Heart left ventricle (tissue), 13 donors: ENCODE measurements around the gene ECHDC3.
A peak's percentile ranks its signal among the peaks of the same experiment; 100 is the strongest.

Experiments
- POLR2A ChIP-seq, 2 donors: fragments of 450-650 bp; IDR thresholded peaks; one replicate each; pipeline ENCODE4 v1.6.1; 2017; ENCODE audit warnings: antibody characterized with exemption in 2 of 2, mild to moderate bottlenecking in 2 of 2, moderate library complexity in 2 of 2
- TF ChIP-seq, protein P1 (sequence below), 12 donors: fragments of 200-600 bp; sonication (generic) in 4 of 12; IDR thresholded peaks; one replicate each; pipeline versions ENCODE4 v1.5.0 to v1.8.0; 2018 to 2022; ENCODE audit warnings: antibody characterized with exemption in 12 of 12, mild to moderate bottlenecking in 5 of 12
- donor health status: ischemic (EF 13 %, LVEDD 7.1; RV severe dilation, severe dysfunction).
- donor health status: DM: no; HTN: yes; CAD: no.
- donor health status: DM: no; HTN: no; CAD: no.
- donor health status: ischemic (EF 25% LVEDD 6.9; RV normal size, moderate dysfunction).
- donor health status: ischemic (EF 25% LVEDD 5.7; RV mildly dilated, moderate dysfunction).
- donor health status: ischemic (EF 35%, LVEDD 5.7; RV mildly dilated, moderate dysfunction).
- donor health status: nonischemic (EF 11% LVEDD 7.7; RV severe dilation, severe dysfunction).
- donor health status: DM: yes; HTN: yes; CAD: no.
- donor health status: PGD.
- donor health status: ischemic (EF 29% LVEDD 5.4; RV normal size, mild dysfunction).
- donor health status: nonischemic (EF 23%, LVEDD 6.1; RV moderate dilation, normal function).

DNA sequence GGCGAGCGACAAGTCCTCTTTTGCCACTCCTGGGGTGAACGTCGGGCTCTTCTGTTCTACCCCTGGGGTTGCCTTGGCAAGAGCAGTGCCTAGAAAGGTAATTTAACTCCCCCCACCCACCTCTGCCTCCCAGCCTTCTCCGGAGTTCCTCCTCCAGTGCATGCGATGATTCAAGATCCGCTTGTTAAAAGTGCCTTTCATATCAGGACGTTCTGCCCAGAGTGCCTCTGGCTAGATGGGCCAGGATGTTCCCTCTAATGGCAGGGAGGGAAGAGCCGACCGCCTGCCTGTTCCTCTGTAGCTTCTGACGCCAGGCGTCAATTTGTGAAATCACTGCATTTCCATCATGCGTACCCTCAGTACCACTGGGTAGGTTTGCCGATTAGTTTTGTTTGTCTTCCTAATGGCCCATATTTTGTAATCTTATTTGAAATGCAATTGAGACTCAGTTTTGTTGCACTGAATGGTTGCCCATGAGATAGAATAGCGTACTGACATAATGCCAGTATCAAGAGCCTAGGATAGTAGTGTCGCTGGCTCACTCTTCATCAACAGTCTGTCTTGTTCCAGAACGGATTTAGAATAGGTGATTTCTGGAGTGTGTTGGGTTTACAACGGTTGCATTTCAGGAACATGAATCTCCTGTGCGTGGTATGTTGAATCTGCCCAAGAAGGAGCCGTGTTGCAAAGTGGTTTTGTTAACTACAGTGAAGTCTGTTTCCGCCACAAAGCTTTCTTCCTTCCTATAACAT, 13.5 kb downstream of the ECHDC3 start:
- TF ChIP-seq, protein P1, sequence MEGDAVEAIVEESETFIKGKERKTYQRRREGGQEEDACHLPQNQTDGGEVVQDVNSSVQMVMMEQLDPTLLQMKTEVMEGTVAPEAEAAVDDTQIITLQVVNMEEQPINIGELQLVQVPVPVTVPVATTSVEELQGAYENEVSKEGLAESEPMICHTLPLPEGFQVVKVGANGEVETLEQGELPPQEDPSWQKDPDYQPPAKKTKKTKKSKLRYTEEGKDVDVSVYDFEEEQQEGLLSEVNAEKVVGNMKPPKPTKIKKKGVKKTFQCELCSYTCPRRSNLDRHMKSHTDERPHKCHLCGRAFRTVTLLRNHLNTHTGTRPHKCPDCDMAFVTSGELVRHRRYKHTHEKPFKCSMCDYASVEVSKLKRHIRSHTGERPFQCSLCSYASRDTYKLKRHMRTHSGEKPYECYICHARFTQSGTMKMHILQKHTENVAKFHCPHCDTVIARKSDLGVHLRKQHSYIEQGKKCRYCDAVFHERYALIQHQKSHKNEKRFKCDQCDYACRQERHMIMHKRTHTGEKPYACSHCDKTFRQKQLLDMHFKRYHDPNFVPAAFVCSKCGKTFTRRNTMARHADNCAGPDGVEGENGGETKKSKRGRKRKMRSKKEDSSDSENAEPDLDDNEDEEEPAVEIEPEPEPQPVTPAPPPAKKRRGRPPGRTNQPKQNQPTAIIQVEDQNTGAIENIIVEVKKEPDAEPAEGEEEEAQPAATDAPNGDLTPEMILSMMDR (IDR thresholded peaks at IDR 0.05): no peak
- TF ChIP-seq POLR2A (IDR thresholded peaks at IDR 0.05): peak in 1 of 2 donors; percentile 12
